MCF 10A (cell line): ENCODE results near the gene SERPINE1. TPM values are rescaled to one million over a fixed set of nuclear protein-coding genes. Genes with fewer than 3 reads are reported as not detected.
A peak's percentile ranks its signal among the peaks of the same experiment; 100 is the strongest.

Experiments used
- BruUV-seq: library from RNA; stranded (reverse); fragments of 400-500 nt; replicated peaks from 2 replicates; lab custom pipeline; 2021; lab: Mats Ljungman, UMichigan
- CTCF ChIA-PET: fragments of 300-600 bp; sonication (Branson Sonifier 250); formaldehyde crosslinking; extraction: SDS; loops from one replicate; lab custom pipeline; 2021; ENCODE audit warnings: antibody characterized with exemption, inconsistent platforms; lab: Yijun Ruan, JAX
- POLR2A ChIA-PET: fragments of 300-600, 350-650 bp; sonication (Branson Sonifier 250); formaldehyde crosslinking; extraction: SDS; loops from one replicate; lab custom pipeline; 2020; ENCODE audit warnings: antibody characterized with exemption, inconsistent platforms; lab: Yijun Ruan, JAX
- DNase-seq: peaks from one replicate; pipeline ENCODE4 v3.0.0-alpha.2; 2018; ENCODE audit not compliant: unreplicated experiment
- H3K27ac Mint-ChIP-seq: one replicate; pipeline ENCODE4 v1.8.0; 2022; ENCODE audit warnings: mild to moderate bottlenecking, low read depth, mixed read lengths; ENCODE audit not compliant: unreplicated experiment
- H3K27me3 Mint-ChIP-seq: one replicate; pipeline ENCODE4 v1.8.0; 2022; ENCODE audit warnings: mixed read lengths; ENCODE audit not compliant: insufficient read depth, unreplicated experiment
- H3K36me3 Mint-ChIP-seq: one replicate; pipeline ENCODE4 v1.8.0; 2022; ENCODE audit warnings: mild to moderate bottlenecking, moderate library complexity, mixed read lengths; ENCODE audit not compliant: insufficient read depth, unreplicated experiment
- H3K4me1 Mint-ChIP-seq: one replicate; pipeline ENCODE4 v1.8.0; 2022; ENCODE audit warnings: mixed read lengths; ENCODE audit not compliant: insufficient read depth, unreplicated experiment
- H3K4me3 Mint-ChIP-seq: one replicate; pipeline ENCODE4 v1.8.0; 2022; ENCODE audit warnings: mild to moderate bottlenecking, moderate library complexity, mixed read lengths; ENCODE audit not compliant: unreplicated experiment
- H3K9me3 Mint-ChIP-seq: one replicate; pipeline ENCODE4 v1.8.0; 2022; ENCODE audit warnings: mixed read lengths; ENCODE audit not compliant: unreplicated experiment
- CTCF ChIP-seq: fragments of 200-600 bp; IDR thresholded peaks from one replicate; pipeline ENCODE4 v1.8.0; 2022; ENCODE audit warnings: antibody characterized with exemption, mild to moderate bottlenecking; ENCODE audit not compliant: unreplicated experiment
- intact Hi-C: fragments of 100-400 bp; cut with micrococcal nuclease; formaldehyde crosslinking; loops from 2 replicates; pipeline ENCODE4 v1.14.1; 2022
- total RNA-seq: library from RNA; stranded (reverse); gene quantifications from 2 replicates; pipeline ENCODE4 v1.2.3, GENCODE V29; 2022

Gene SERPINE1
- total RNA-seq, 1 experiment from 2014 or later = 80.6 TPM

- ChIA-PET POLR2A (interaction anchor here (0.6 to 1.4 kb wide), 4 partner anchors 8 to 80 kb away, joined by 3 to 5 read pairs (median 3); no protein-coding TSS in a partner anchor), CTCF (interaction anchor here (0.6 to 3.1 kb wide), 8 partner anchors 10 to 553 kb away, joined by 3 to 17 read pairs (median 4); no protein-coding TSS in a partner anchor)
- Mint-ChIP-seq H3K9me3 (no peaks in the 10 kb centered on the region), H3K36me3 (peaks cover 52% of the 10 kb centered on the region), H3K4me1 (peaks cover 47% of the 10 kb centered on the region), H3K27me3 (no peaks in the 10 kb centered on the region), H3K27ac (peak overlapping the region; percentile 61), H3K4me3 (no peak overlapping the region)
- BruUV-seq = no TSS peak
- DNase-seq = no peak
- no peak for TF ChIP-seq CTCF
- intact Hi-C loops = no loop called here
These were observed 6.9 kb downstream of the SERPINE1 start for GRCh38 chr7:101133621-101134398.

- H3K4me1 Mint-ChIP-seq = peaks cover 48% of the 10 kb centered on the region
- DNase-seq = no peak
- POLR2A ChIA-PET = interaction anchor here (0.6 to 1.4 kb wide), 5 partner anchors 8 to 79 kb away, joined by 3 to 5 read pairs (median 3); no protein-coding TSS in a partner anchor
- CTCF ChIA-PET = interaction anchor here (0.6 to 3.1 kb wide), 5 partner anchors 9 to 553 kb away, joined by 3 to 17 read pairs (median 5); no protein-coding TSS in a partner anchor
- H3K36me3 Mint-ChIP-seq = peaks cover 45% of the 10 kb centered on the region
- no peak overlapping the region for H3K4me3 Mint-ChIP-seq
- H3K27me3 Mint-ChIP-seq = no peaks in the 10 kb centered on the region
- intact Hi-C loops = no loop called here
- H3K9me3 Mint-ChIP-seq = no peaks in the 10 kb centered on the region
- no peak for TF ChIP-seq CTCF
- BruUV-seq = no TSS peak
- H3K27ac Mint-ChIP-seq = peak overlapping the region; percentile 61
These were observed 7.6 kb downstream of the SERPINE1 start for GRCh38 chr7:101134399-101134980.

GRCh38 chr7:101137651-101138212 lies 10.8 kb downstream of the SERPINE1 start:
- no TSS peak for BruUV-seq
- intact Hi-C loops = loop anchor here (1.0 kb wide), 2 partner anchors 37 to 43 kb away; no protein-coding TSS in a partner anchor
- peak overlapping the region; percentile 89 for H3K27ac Mint-ChIP-seq
- CTCF ChIA-PET = interaction anchor here (0.6 to 1.5 kb wide), 7 partner anchors 10 to 107 kb away, joined by 3 to 7 read pairs (median 4); partner anchors contain the start of gene FIS1
- peak overlapping the region; percentile 68 for H3K4me3 Mint-ChIP-seq
- peaks cover 27% of the 10 kb centered on the region for H3K36me3 Mint-ChIP-seq
- H3K4me1 Mint-ChIP-seq = peaks cover 51% of the 10 kb centered on the region
- no peak for TF ChIP-seq CTCF
- no peaks in the 10 kb centered on the region for H3K27me3 Mint-ChIP-seq
- H3K9me3 Mint-ChIP-seq = no peaks in the 10 kb centered on the region
- no peak for DNase-seq
- POLR2A ChIA-PET = interaction anchor here (0.5 to 3.6 kb wide), 8 partner anchors 11 to 115 kb away, joined by 3 to 24 read pairs (median 5); partner anchors contain the start of genes SERPINE1, TRIM56, VGF and ZNHIT1
